Measurements from ENCODE around the gene INPP5F.

INPP5F gene

GRCh38 chr10:119725828-119726675 lies at the start of gene INPP5F:
TSS of gene INPP5F (plus strand) at chr10:119726050. CDS start at chr10:119726263, 213 bp downstream.
- no peak for TF ChIP-seq GATA3 (IDR thresholded peaks at IDR 0.05; ENCODE audit: low read depth, low read length)
- no peak for TF ChIP-seq GATA2 (IDR thresholded peaks at IDR 0.05; ENCODE audit: low read depth, low read length)

GRCh38 chr10:119677126-119677525 lies 48.7 kb upstream of the INPP5F start:
- TF ChIP-seq GATA3 (IDR thresholded peaks at IDR 0.05; ENCODE audit: low read depth, low read length) (no peak), GATA2 (IDR thresholded peaks at IDR 0.05; ENCODE audit: low read depth, low read length) (no peak)

- TF ChIP-seq GATA3 (IDR thresholded peaks at IDR 0.05; ENCODE audit: low read depth, low read length) (no peak), GATA2 (IDR thresholded peaks at IDR 0.05; ENCODE audit: low read depth, low read length) (no peak)
These were observed 47.7 kb upstream of the INPP5F start for GRCh38 chr10:119677904-119678755.

GRCh38 chr10:119679480-119679829 lies 46.4 kb upstream of the INPP5F start:
- TF ChIP-seq GATA2 (IDR thresholded peaks at IDR 0.05; ENCODE audit: low read depth, low read length): no peak
- no peak for TF ChIP-seq GATA3 (IDR thresholded peaks at IDR 0.05; ENCODE audit: low read depth, low read length)

- no peak for TF ChIP-seq GATA3 (IDR thresholded peaks at IDR 0.05; ENCODE audit: low read depth, low read length)
- TF ChIP-seq GATA2 (IDR thresholded peaks at IDR 0.05; ENCODE audit: low read depth, low read length): no peak
These were observed 45.8 kb upstream of the INPP5F start for GRCh38 chr10:119680050-119680449.

GRCh38 chr10:119680650-119681081 lies 45.2 kb upstream of the INPP5F start:
- no peak for TF ChIP-seq GATA2 (IDR thresholded peaks at IDR 0.05; ENCODE audit: low read depth, low read length)
- no peak for TF ChIP-seq GATA3 (IDR thresholded peaks at IDR 0.05; ENCODE audit: low read depth, low read length)

GRCh38 chr10:119686465-119687191 lies 39.2 kb upstream of the INPP5F start:
- TF ChIP-seq GATA2 (IDR thresholded peaks at IDR 0.05; ENCODE audit: low read depth, low read length) (no peak), GATA3 (IDR thresholded peaks at IDR 0.05; ENCODE audit: low read depth, low read length) (no peak)

- no peak for TF ChIP-seq GATA3 (IDR thresholded peaks at IDR 0.05; ENCODE audit: low read depth, low read length)
- TF ChIP-seq GATA2 (IDR thresholded peaks at IDR 0.05; ENCODE audit: low read depth, low read length): no peak
These were observed 38.4 kb upstream of the INPP5F start for GRCh38 chr10:119687192-119688032.

- no peak for TF ChIP-seq GATA3 (IDR thresholded peaks at IDR 0.05; ENCODE audit: low read depth, low read length)
- TF ChIP-seq GATA2 (IDR thresholded peaks at IDR 0.05; ENCODE audit: low read depth, low read length): no peak
These were observed 37.8 kb upstream of the INPP5F start for GRCh38 chr10:119688033-119688508.

- TF ChIP-seq GATA3 (IDR thresholded peaks at IDR 0.05; ENCODE audit: low read depth, low read length): no peak
These were observed 36.8 kb upstream of the INPP5F start for GRCh38 chr10:119689016-119689580.

- TF ChIP-seq GATA2 (IDR thresholded peaks at IDR 0.05; ENCODE audit: low read depth, low read length) (no peak), GATA3 (IDR thresholded peaks at IDR 0.05; ENCODE audit: low read depth, low read length) (no peak)
These were observed 34.1 kb upstream of the INPP5F start for GRCh38 chr10:119691726-119692125.

- TF ChIP-seq GATA3 (IDR thresholded peaks at IDR 0.05; ENCODE audit: low read depth, low read length): no peak
- no peak for TF ChIP-seq GATA2 (IDR thresholded peaks at IDR 0.05; ENCODE audit: low read depth, low read length)
These were observed 32.4 kb upstream of the INPP5F start for GRCh38 chr10:119693262-119693957.
